PC-3 (cell line): ENCODE data around the gene CCDC92B. TPM values are rescaled to one million over a fixed set of nuclear protein-coding genes. Genes with fewer than 3 reads are reported as not detected.

ENCODE experiments used
- ATAC-seq: fragments of 200-7000 bp; cut with Tn5 transposase; 2 replicates; pipeline ENCODE4 v1.9.1; 2020; ENCODE audit warnings: mild to moderate bottlenecking, moderate library complexity
- BruUV-seq: library from RNA; stranded (reverse); fragments of 400-500 nt; replicated peaks from 2 replicates; lab custom pipeline; 2021; lab: Mats Ljungman, UMichigan
- CTCF ChIA-PET: fragments of 300-600 bp; sonication (Branson Sonifier 250); formaldehyde crosslinking; loops from one replicate; lab custom pipeline; 2022; ENCODE audit warnings: antibody characterized with exemption; lab: Charles Lee
- POLR2A ChIA-PET: fragments of 300-600 bp; sonication (Branson Sonifier 250); formaldehyde crosslinking; loops from one replicate; lab custom pipeline; 2022; ENCODE audit warnings: antibody characterized with exemption; ENCODE audit not compliant: unreplicated experiment; lab: Charles Lee
- DNase-seq: peaks from one replicate; pipeline ENCODE4 v3.0.0-alpha.2; 2015
- H2AFZ ChIP-seq: fragments of 300-600 bp; sonication (generic); 2 replicates; pipeline ENCODE4 v1.6.0; 2016; ENCODE audit warnings: antibody characterized with exemption, low read length
- H3F3A ChIP-seq: fragments of 300-600 bp; sonication (generic); one replicate; pipeline ENCODE4 v1.6.0; 2017; ENCODE audit warnings: antibody characterized with exemption, low read length, control low read depth, mild to moderate bottlenecking; ENCODE audit not compliant: unreplicated experiment
- H3K27ac ChIP-seq: fragments of 300-600 bp; sonication (generic); 2 replicates; pipeline ENCODE4 v1.5.1; 2016; ENCODE audit warnings: mild to moderate bottlenecking, low read length
- H3K27me3 ChIP-seq: fragments of 300-600 bp; sonication (generic); 2 replicates; pipeline ENCODE4 v1.6.1; 2016; ENCODE audit warnings: low read length, mixed read lengths
- H3K36me3 ChIP-seq: fragments of 300-600 bp; sonication (generic); 2 replicates; pipeline ENCODE4 v1.6.1; 2016; ENCODE audit warnings: low read depth, mixed run types, low read length, mixed read lengths
- H3K4me1 ChIP-seq: fragments of 300-600 bp; sonication (generic); 2 replicates; pipeline ENCODE4 v1.5.1; 2016; ENCODE audit warnings: low read length; ENCODE audit not compliant: insufficient read depth
- H3K4me2 ChIP-seq: fragments of 300-600 bp; sonication (generic); 2 replicates; pipeline ENCODE4 v1.6.0; 2016; ENCODE audit warnings: low read length
- H3K4me3 ChIP-seq: fragments of 300-600 bp; sonication (generic); 2 replicates; pipeline ENCODE4 v1.5.1; 2016; ENCODE audit warnings: mild to moderate bottlenecking, low read length, mixed read lengths
- H3K79me2 ChIP-seq: fragments of 300-600 bp; sonication (generic); 2 replicates; pipeline ENCODE4 v1.6.1; 2017; ENCODE audit warnings: low read length, mixed read lengths
- H3K9ac ChIP-seq: fragments of 300-600 bp; sonication (generic); 2 replicates; pipeline ENCODE4 v1.6.0; 2016; ENCODE audit warnings: mild to moderate bottlenecking, low read length
- H3K9me2 ChIP-seq: fragments of 300-600 bp; sonication (generic); replicated peaks from 2 replicates; pipeline ENCODE4 v1.6.1; 2016; ENCODE audit warnings: mixed run types, low read length, mixed read lengths
- H3K9me3 ChIP-seq: fragments of 300-600 bp; sonication (generic); 2 replicates; pipeline ENCODE4 v1.6.1; 2016; ENCODE audit warnings: low read length, mixed read lengths
- H4K20me1 ChIP-seq: fragments of 300-600 bp; sonication (generic); 2 replicates; pipeline ENCODE4 v1.6.1; 2016; ENCODE audit warnings: low read length, mixed read lengths
- CTCF ChIP-seq: fragments of 300-600 bp; sonication (generic); conservative IDR thresholded peaks from 2 replicates; pipeline ENCODE4 v1.5.1; 2017; ENCODE audit warnings: antibody characterized with exemption, low read depth, mild to moderate bottlenecking, low read length
- EZH2 ChIP-seq: fragments of 300-600 bp; sonication (generic); IDR thresholded peaks from one replicate; pipeline ENCODE4 v1.6.1; 2017; ENCODE audit warnings: antibody characterized with exemption, mild to moderate bottlenecking, low read length; ENCODE audit not compliant: unreplicated experiment
- EZH2phosphoT487 ChIP-seq: fragments of 300-600 bp; sonication (generic); IDR thresholded peaks from 2 replicates; pipeline ENCODE4 v1.6.1; 2018; ENCODE audit warnings: mild to moderate bottlenecking, antibody characterized with exemption, low read length, borderline replicate concordance
- intact Hi-C: fragments of 100-400 bp; cut with micrococcal nuclease; formaldehyde crosslinking; loops from 2 replicates; pipeline ENCODE4 v1.9.0; 2023
- total RNA-seq: library from RNA; depleted of rRNA; stranded (reverse); fragments of >200 nt; gene quantifications from 2 replicates; pipeline ENCODE4 v1.2.3, GENCODE V29; 2014

CCDC92B gene
- total RNA-seq, 1 experiment from 2014 or later: not detected

- CTCF ChIA-PET: no interaction called here
- POLR2A ChIA-PET: interaction anchor here (0.8 kb wide), 1 partner anchor 9 kb away, joined by 7 read pairs; no protein-coding TSS in a partner anchor
Observed at GRCh38 chr17:2687074-2687418, 62.4 kb downstream of the CCDC92B start.

GRCh38 chr17:2685696-2686095, 63.8 kb downstream of the CCDC92B start:
- Histone ChIP-seq H4K20me1 (no peaks in the 10 kb centered on the region), H3K4me3 (no peak overlapping the region), H3K9ac (no peak overlapping the region), H3K27ac (no peak overlapping the region), H3K79me2 (no peaks in the 10 kb centered on the region), H3K9me3 (no peaks in the 10 kb centered on the region), H3K9me2 (no peaks in the 10 kb centered on the region), H2AFZ (no peak overlapping the region), H3K4me2 (no peak overlapping the region), H3K27me3 (no peaks in the 10 kb centered on the region), H3K4me1 (0 out of 2 replicates have a peak, but pooled peaks cover 8% of the 10 kb centered on the region), H3F3A (peaks cover 5% of the 10 kb centered on the region), H3K36me3 (no peaks in the 10 kb centered on the region; the same call in 1 of the 2 replicates)
- CTCF ChIA-PET: no interaction called here
- intact Hi-C loops: no loop called here
- POLR2A ChIA-PET: interaction anchor here (0.6 kb wide), 1 partner anchor 9 kb away, joined by 9 read pairs; no protein-coding TSS in a partner anchor
- ATAC-seq (no peak), DNase-seq (no peak)
- TF ChIP-seq EZH2phosphoT487 (no peak), CTCF (no peak), EZH2 (no peak)
- no TSS peak for BruUV-seq

More at GRCh38 chr17:2687074-2687418, 62.4 kb downstream of the CCDC92B start:
- Histone ChIP-seq H3K4me1 (0 out of 2 replicates have a peak, but pooled peaks cover 8% of the 10 kb centered on the region), H3F3A (peaks cover 5% of the 10 kb centered on the region), H4K20me1 (no peaks in the 10 kb centered on the region), H3K79me2 (no peaks in the 10 kb centered on the region), H2AFZ (no peak overlapping the region), H3K4me2 (no peak overlapping the region), H3K36me3 (no peaks in the 10 kb centered on the region; the same call in 1 of the 2 replicates), H3K9me2 (no peaks in the 10 kb centered on the region), H3K9ac (no peak overlapping the region), H3K27me3 (no peaks in the 10 kb centered on the region), H3K4me3 (no peak overlapping the region), H3K27ac (no peak overlapping the region), H3K9me3 (no peaks in the 10 kb centered on the region)
- TF ChIP-seq EZH2phosphoT487 (no peak), EZH2 (no peak), CTCF (no peak)
- ATAC-seq (no peak), DNase-seq (no peak)
- intact Hi-C loops: no loop called here
- no TSS peak for BruUV-seq

GRCh38 chr17:2684549-2684948, 64.9 kb downstream of the CCDC92B start:
- no peak for ATAC-seq
- Histone ChIP-seq H3K9ac (no peak overlapping the region), H3F3A (peaks cover 5% of the 10 kb centered on the region), H3K4me1 (0 out of 2 replicates have a peak, but pooled peaks cover 8% of the 10 kb centered on the region), H3K79me2 (no peaks in the 10 kb centered on the region), H3K36me3 (peaks cover 5% of the 10 kb centered on the region; the same call in 1 of the 2 replicates), H3K27me3 (no peaks in the 10 kb centered on the region), H3K4me3 (no peak overlapping the region), H3K9me3 (no peaks in the 10 kb centered on the region), H3K9me2 (no peaks in the 10 kb centered on the region), H2AFZ (no peak overlapping the region), H3K4me2 (no peak overlapping the region), H3K27ac (no peak overlapping the region), H4K20me1 (no peaks in the 10 kb centered on the region)
- DNase-seq: no peak
- no peak for TF ChIP-seq EZH2phosphoT487
- no peak for TF ChIP-seq EZH2
- TF ChIP-seq CTCF: no peak
- POLR2A ChIA-PET: no interaction called here
- CTCF ChIA-PET: no interaction called here
- no TSS peak for BruUV-seq
- intact Hi-C loops: no loop called here
